OCI-LY1 (cell line): ENCODE measurements around the gene RAB18.

Source experiments
- H2AFZ ChIP-seq: fragments of 200-600 bp; sonication (generic), shearing (Covaris generic); 2 replicates; pipeline ENCODE4 v1.6.0; 2014; ENCODE audit warnings: antibody characterized with exemption, mild to moderate bottlenecking, low read length
- H3F3A ChIP-seq: fragments of 200-600 bp; sonication (generic), shearing (Covaris generic); 2 replicates; pipeline ENCODE4 v1.6.0; 2014; ENCODE audit warnings: mild to moderate bottlenecking, antibody characterized with exemption, low read length, moderate library complexity; ENCODE audit not compliant: insufficient read depth
- H3K27ac ChIP-seq: fragments of 200-600 bp; sonication (generic); 2 replicates; pipeline ENCODE4 v1.5.1; 2014; ENCODE audit warnings: low read length, mixed run types, mild to moderate bottlenecking, low read depth; ENCODE audit not compliant: poor library complexity, severe bottlenecking
- H3K27me3 ChIP-seq: fragments of 200-600 bp; sonication (generic); 2 replicates; pipeline ENCODE4 v1.6.0; 2014; ENCODE audit warnings: antibody characterized with exemption, mild to moderate bottlenecking, low read length, moderate library complexity; ENCODE audit not compliant: insufficient read depth
- H3K36me3 ChIP-seq: fragments of 200-600 bp; sonication (generic); 2 replicates; pipeline ENCODE4 v1.6.1; 2014; ENCODE audit warnings: mild to moderate bottlenecking, antibody characterized with exemption, low read length, moderate library complexity, mixed read lengths; ENCODE audit not compliant: insufficient read depth
- H3K4me1 ChIP-seq: fragments of 200-600 bp; sonication (generic); 2 replicates; pipeline ENCODE4 v1.5.1; 2014; ENCODE audit warnings: mild to moderate bottlenecking, low read length, moderate library complexity; ENCODE audit not compliant: insufficient read depth, severe bottlenecking
- H3K4me2 ChIP-seq: fragments of 200-600 bp; sonication (generic), shearing (Covaris generic); 2 replicates; pipeline ENCODE4 v1.6.1; 2014; ENCODE audit warnings: low read length
- H3K4me3 ChIP-seq: fragments of 200-600 bp; sonication (generic); 2 replicates; pipeline ENCODE4 v1.5.1; 2014; ENCODE audit warnings: low read length, low read depth, mild to moderate bottlenecking, mixed read lengths; ENCODE audit not compliant: poor library complexity, severe bottlenecking
- H3K79me2 ChIP-seq: fragments of 200-600 bp; shearing (Covaris generic); 2 replicates; pipeline ENCODE4 v1.6.1; 2016; ENCODE audit warnings: mixed run types, low read length, mixed read lengths; ENCODE audit not compliant: insufficient read depth
- H3K9ac ChIP-seq: fragments of 200-600 bp; sonication (generic), shearing (Covaris generic); 2 replicates; pipeline ENCODE4 v1.6.1; 2014; ENCODE audit warnings: mild to moderate bottlenecking, low read length, mixed read lengths
- H3K9me2 ChIP-seq: fragments of 200-600 bp; sonication (generic), shearing (Covaris generic); 2 replicates; pipeline ENCODE4 v1.6.1; 2014; ENCODE audit warnings: low read depth, mild to moderate bottlenecking, low read length, mixed read lengths
- H3K9me3 ChIP-seq: fragments of 200-600 bp; shearing (Covaris generic); 2 replicates; pipeline ENCODE4 v1.6.1; 2014; ENCODE audit warnings: low read length, mixed read lengths
- H4K20me1 ChIP-seq: fragments of 200-600 bp; sonication (generic), shearing (Covaris generic); 2 replicates; pipeline ENCODE4 v1.6.0; 2016; ENCODE audit warnings: mild to moderate bottlenecking, low read length; ENCODE audit not compliant: insufficient read depth
- CTCF ChIP-seq: fragments of 200-600 bp; sonication (generic), shearing (Covaris generic); IDR thresholded peaks from 2 replicates; pipeline ENCODE4 v1.5.1; 2017; ENCODE audit warnings: mild to moderate bottlenecking, antibody characterized with exemption, low read length, moderate library complexity, mixed read lengths
- EZH2 ChIP-seq: fragments of 200-600 bp; sonication (generic), shearing (Covaris generic); IDR thresholded peaks from 2 replicates; pipeline ENCODE4 v1.8.0; 2017; ENCODE audit warnings: borderline replicate concordance, mixed run types, mild to moderate bottlenecking, antibody characterized with exemption, low read length, moderate library complexity, mixed read lengths

Gene RAB18

GRCh38 chr10:27479016-27479415 lies 25.1 kb upstream of the RAB18 start:
- no peaks in the 10 kb centered on the region for H3K36me3 ChIP-seq
- H3K9me2 ChIP-seq, result no peaks in the 10 kb centered on the region
- H3K4me2 ChIP-seq, result no peak overlapping the region
- H3K4me3 ChIP-seq, result no peak overlapping the region
- no peaks in the 10 kb centered on the region for H3K9me3 ChIP-seq
- H3K27ac ChIP-seq, result no peak overlapping the region
- no peaks in the 10 kb centered on the region for H3K27me3 ChIP-seq
- no peak overlapping the region for H2AFZ ChIP-seq
- no peaks in the 10 kb centered on the region for H3K4me1 ChIP-seq
- no peaks in the 10 kb centered on the region for H4K20me1 ChIP-seq
- H3K79me2 ChIP-seq, result no peaks in the 10 kb centered on the region
- TF ChIP-seq EZH2, result no peak
- TF ChIP-seq CTCF, result no peak
- no peak overlapping the region for H3K9ac ChIP-seq
- no peaks in the 10 kb centered on the region for H3F3A ChIP-seq

- Histone ChIP-seq H3K4me1 (no peaks in the 10 kb centered on the region), H3K79me2 (no peaks in the 10 kb centered on the region), H3K4me2 (no peak overlapping the region), H4K20me1 (no peaks in the 10 kb centered on the region), H3K27ac (no peak overlapping the region), H3K36me3 (no peaks in the 10 kb centered on the region), H3K9me2 (no peaks in the 10 kb centered on the region), H3K4me3 (no peak overlapping the region), H3K9ac (no peak overlapping the region), H3K9me3 (no peaks in the 10 kb centered on the region), H3K27me3 (no peaks in the 10 kb centered on the region), H3F3A (no peaks in the 10 kb centered on the region), H2AFZ (no peak overlapping the region)
- TF ChIP-seq EZH2, result no peak
- TF ChIP-seq CTCF, result no peak
Observed at GRCh38 chr10:27481486-27481885, 22.6 kb upstream of the RAB18 start.

GRCh38 chr10:27482984-27483956 lies 20.8 kb upstream of the RAB18 start:
- Histone ChIP-seq H3K4me1 (no peaks in the 10 kb centered on the region), H3K9me3 (no peaks in the 10 kb centered on the region), H3K27ac (no peak overlapping the region), H3K36me3 (no peaks in the 10 kb centered on the region), H4K20me1 (no peaks in the 10 kb centered on the region), H3K9ac (no peak overlapping the region), H3K4me2 (no peak overlapping the region), H3K9me2 (no peaks in the 10 kb centered on the region), H3F3A (no peaks in the 10 kb centered on the region), H3K4me3 (no peak overlapping the region), H2AFZ (no peak overlapping the region), H3K27me3 (no peaks in the 10 kb centered on the region), H3K79me2 (no peaks in the 10 kb centered on the region)
- TF ChIP-seq EZH2, result no peak
- no peak for TF ChIP-seq CTCF
